IPS DF 19.7 (cell line): Measurements from ENCODE around the gene JTB.

Experiments used
- DNase-seq: peaks from one replicate; pipeline ENCODE4 v3.0.0-alpha.2; 2013; ENCODE audit warnings: low read depth, low spot score

Gene JTB

DNA sequence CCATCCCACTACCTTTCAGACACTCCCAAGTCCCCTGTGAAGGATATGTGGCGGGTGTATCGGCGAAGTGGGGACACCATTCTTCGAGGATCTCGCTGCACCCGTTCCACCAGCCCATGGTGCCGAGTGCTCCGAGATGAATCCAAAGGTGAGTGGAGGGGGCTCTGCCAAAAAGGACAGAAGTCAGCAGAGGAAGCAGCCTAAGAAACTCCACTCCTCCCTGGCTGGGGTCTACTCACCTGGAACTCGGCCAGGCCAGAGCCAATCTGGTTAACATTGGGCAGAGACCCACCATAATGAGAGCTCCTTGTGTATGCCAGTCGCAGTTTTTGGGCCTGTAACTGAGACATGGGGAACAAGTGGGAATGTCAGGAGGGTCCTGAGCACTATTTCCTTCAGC is 22.6 kb downstream of the JTB start:
- DNase-seq = no peak

DNA sequence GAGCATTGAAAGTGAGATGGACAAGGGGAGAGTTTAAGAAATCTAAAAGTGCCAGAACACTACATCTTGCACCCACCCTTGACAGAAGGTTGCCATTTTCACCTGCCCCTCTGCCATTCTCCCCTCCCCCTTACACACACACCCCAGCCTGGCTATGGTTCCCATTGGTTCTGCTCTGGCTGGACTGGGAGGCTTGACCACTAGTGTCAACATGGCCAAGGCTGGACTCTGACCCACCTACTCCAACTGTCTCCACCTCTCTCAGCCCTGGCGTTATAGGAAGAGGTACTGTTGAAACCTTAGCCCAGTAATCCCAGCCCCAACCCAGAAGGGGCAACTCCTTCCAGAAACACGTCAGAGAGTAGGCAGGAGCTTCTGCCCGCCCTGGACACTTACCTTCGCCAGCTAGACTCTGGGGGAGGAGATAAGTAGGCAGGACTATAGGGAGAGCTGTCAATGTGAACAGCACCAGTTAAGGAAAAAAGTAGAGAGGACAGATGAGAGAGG is 23.6 kb downstream of the JTB start:
- DNase-seq = no peak

GRCh38 chr1:153951801-153952200 is 25.7 kb downstream of the JTB start:
- no peak for DNase-seq

DNA sequence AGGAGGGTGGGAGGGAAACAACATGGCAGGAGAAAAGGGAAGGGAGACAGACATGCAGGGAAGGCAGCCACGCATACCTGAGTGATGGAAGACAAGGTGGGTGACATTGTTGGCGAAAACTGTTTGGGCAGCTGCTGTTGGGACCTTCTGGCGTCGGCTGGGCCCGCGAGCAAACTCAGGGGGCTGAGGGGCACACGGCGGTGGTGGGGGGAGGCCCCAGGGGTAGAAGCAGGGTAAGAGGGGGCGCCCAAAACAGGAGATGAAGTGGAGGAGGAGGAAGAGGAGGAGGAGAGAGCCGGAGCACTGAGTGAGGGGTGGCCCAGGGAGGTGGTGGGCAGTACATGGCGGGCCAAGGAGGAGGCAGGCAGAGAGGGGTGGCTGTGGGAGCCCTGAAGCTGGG is 26.3 kb downstream of the JTB start:
- no peak for DNase-seq

DNA sequence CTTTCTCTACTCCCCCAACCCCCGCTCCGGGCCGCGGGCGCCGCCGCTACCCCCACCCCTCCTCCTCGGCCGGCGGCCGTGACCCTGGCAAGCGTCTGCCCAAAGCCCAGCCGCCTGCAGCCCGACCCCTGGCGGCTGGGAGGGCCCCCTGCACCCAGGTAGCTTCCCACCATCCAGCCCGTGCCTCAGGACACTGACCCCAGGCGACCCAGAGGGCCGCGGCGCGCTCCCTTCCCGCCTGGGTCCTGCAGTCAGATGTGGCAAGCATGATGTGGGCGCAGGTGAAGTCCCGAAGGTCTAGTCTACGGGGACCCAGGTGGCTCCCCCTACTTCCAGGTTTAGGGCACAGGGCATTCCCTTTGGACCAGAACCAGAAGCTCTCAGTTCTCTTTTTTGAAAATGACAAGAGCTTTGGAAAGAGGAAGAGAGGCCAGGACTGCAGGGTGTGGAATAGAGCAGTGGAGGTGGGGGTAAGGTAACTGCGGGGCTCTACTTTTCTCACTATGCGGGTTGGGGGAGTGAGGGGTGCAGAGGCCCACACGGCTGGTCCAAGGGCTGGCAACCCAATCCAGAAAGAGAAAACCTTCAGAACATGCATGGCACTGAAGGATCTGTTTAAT is 30.7 kb downstream of the JTB start, which contains the start of gene DENND4B:
TSS of gene DENND4B (minus strand) at position 97 of the 620 bp plus-strand sequence. CDS start 2,344 bp downstream, outside the sequence.
- DNase-seq = no peak

- DNase-seq = no peak
Observed at GRCh38 chr1:153945795-153946621, 31.5 kb downstream of the JTB start.

- DNase-seq = no peak
Observed at GRCh38 chr1:153945131-153945794, 32.2 kb downstream of the JTB start.

- DNase-seq = no peak
Observed at GRCh38 chr1:153944827-153945117, 32.7 kb downstream of the JTB start.

DNA sequence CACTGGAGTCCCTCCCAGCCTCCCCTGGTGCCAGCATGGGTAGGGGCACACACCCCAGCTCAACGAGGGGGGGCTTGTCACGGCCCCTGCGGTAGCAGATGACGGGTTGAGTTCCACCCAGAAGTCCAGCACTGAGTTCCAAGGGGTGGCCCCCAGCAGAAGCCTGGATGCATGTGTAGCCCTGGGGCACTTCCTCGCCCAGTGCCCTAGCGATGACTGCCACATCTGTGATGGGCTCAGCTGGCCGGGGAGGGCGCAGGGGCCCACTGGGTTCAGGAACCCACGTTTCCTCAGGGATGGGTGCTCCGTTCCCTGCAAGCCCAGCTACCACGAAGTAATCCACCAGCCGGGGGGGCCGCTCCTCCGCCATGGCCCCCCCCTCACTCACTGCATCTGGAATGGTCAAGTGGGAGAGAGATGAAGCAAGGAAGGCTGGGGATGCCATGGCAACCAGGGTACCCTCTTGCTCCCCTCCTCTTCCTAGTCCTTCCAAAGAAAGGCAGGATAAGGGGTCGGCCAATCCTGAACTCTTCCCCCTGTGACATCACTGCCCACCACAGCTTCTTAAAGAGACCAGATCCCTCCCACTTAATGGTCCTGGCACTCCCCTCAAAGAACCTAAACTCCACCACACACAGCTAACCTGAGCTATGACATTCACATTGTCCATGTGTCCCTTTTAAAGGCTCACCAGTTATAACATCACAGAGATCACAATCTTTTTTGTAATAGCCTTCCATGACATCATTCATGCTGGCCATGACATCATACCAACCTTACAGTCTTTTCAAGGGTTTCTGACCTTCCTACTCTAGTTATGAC is 33.3 kb downstream of the JTB start:
- no peak for DNase-seq

GRCh38 chr1:153942766-153943549 is 34.5 kb downstream of the JTB start:
- DNase-seq = no peak

DNA sequence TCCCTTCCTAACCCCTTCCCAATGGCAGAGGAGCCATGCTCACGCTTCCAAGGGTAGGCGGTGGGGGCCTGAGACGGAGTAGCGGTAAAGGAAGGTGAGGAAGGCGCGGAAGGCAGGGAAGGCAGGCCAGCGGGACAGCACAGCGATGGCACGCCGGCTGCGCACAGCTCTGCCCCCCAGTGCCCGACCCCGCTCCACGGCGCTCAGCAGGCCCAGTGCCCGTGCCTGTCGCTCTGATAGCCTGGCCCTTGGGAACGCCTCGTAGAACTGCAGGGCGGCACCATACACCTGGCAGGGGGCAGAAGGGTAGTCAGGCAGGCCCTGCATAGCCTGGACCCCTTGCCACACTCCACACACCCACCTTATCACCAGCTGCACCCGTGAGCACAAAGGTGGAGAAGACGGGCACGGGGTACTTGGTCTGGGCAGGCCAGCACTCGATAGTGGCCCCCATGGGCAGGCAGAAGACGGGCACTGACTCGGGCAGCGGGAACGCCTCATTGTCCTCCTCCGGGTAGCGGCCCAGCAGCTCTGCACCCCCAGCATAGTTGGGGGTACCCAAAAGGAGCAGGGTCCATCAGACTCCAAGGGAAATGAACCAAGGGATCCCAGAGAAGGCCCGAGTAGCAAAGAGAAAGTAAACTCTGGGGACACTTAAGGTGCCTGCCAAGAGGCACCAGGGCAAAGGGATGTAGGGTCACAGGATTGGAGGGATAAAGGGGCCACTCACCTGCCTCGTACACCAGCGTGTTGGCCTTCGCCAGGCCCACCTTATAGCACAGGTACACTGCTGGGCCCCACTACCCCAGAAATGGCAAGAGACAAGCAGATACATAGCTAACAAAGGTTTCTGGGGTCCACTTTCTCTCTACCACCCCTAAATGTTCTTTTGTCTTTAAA is 35.4 kb downstream of the JTB start:
- no peak for DNase-seq

DNA sequence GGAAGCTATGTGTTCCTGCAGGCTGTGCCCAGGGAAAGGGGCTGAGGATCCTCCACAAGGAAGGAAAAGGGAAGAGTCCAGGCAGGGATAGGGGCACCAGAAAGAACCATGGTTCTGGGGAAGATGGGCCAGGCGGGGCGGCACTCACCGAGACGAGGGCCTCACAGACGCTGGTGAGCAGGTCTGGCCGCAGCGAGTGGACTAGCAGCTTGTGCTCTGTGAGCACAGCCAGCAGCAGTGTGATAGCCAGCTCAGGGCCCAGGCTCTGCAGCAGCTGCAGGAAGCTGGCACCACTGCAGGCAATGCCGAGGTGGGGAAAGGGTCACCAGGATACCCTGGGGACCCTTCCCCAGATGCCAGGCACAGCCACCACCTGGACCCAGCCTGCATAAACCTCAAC is 36.7 kb downstream of the JTB start:
- DNase-seq = no peak

DNA sequence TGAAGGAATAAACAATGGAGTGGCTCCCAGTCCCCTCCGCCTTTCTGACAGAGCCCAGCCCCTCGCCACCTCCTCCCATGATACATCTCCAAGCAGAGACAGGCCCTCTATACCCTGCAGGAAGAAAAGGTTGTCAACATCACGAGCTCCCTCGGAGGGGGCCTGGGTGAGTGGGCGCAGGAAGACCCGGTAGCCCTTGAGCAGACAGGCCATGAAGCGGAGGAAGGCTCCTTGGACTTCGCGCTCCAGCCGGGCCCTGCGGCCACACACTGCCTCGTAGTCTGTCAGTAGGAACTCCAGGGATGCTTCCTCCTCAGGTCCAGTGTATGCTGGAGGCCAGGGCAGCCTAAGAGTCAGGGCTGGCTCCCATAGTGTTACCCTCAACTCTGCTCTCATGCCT is 38.0 kb downstream of the JTB start:
- no peak for DNase-seq

GRCh38 chr1:153938996-153939395 is 38.5 kb downstream of the JTB start:
- no peak for DNase-seq

- DNase-seq = no peak
Observed at GRCh38 chr1:153937331-153937730, 40.1 kb downstream of the JTB start.

DNA sequence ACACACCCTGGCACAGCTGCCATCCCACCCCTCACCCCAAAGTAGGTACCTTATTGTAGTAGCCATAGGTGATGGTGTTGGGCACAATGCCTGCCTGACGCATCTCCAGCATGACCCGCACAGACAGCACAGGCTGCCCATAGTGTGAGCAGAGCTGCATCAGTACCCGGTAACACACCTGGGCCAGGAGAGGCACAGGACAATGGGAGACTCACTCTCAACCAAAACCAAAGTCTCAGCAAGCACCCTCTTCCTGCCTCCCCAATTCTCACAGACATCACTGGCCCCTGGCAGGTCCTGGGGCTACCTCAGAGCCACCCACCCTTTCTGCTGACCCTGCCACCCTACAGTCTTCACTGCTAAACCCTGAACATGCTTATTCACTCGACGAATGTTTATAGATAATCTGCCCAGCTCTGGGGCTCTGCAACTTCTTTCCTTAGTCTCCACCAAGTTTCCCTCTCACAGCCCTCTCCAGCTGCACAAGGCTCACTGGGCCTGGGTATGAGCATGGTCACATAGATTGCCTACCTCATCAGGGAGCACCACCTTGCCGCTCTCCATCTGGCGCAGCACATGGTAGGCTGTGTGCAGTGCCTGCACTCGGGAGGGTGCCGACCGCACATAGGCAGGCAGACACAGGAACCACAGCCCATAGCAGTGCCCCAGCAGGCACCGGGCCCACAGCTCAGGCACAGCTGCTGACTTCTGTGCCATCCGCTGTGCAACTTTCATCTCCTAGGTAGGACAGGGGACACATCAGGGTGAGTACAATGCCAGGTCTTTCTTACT is 41.3 kb downstream of the JTB start:
- DNase-seq = no peak

DNA sequence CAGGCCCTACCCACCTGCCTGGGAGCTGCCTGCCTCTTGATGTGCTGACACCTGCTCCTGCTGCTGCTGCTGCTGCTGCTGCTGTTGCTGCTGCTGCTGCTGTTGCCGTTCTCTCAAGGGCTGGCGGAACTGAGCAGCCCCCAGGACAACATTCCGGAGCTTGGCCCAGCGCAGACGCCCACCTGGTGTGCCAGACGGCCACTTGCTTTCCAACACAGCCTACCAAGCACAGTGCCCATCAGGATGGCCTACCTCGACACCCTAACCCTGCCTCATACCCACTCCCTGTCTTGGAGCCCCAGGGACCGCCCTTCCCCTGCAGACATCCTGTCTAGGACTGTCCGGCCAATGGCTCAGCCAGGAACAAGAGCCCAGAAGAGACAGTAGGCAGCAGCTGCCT is 42.7 kb downstream of the JTB start:
- no peak for DNase-seq

GRCh38 chr1:153933955-153934354 is 43.5 kb downstream of the JTB start:
- DNase-seq = no peak

GRCh38 chr1:153933430-153933829 is 44.0 kb downstream of the JTB start:
- no peak for DNase-seq
